Stimulated activated CD8-positive, alpha-beta memory T cell treated with anti-CD3 and anti-CD28 coated beads, Interleukin-7, amount 100 ng/mL, for 48 hours (primary cell): ENCODE results near the gene PDAP1.
"Not testable (repeated sequence)": the region's sequence is repeated elsewhere in the genome, so short reads cannot be mapped to it uniquely, and the experiment has no call there.

Experiments used
- DNase-seq, 2 donors: peaks; one replicate each; pipeline ENCODE4 v3.0.0-alpha.2; 2020; ENCODE audit warnings: low read depth in 1 of 2; ENCODE audit errors: extremely low read depth in 1 of 2

Gene PDAP1, protein sequence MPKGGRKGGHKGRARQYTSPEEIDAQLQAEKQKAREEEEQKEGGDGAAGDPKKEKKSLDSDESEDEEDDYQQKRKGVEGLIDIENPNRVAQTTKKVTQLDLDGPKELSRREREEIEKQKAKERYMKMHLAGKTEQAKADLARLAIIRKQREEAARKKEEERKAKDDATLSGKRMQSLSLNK

DNA sequence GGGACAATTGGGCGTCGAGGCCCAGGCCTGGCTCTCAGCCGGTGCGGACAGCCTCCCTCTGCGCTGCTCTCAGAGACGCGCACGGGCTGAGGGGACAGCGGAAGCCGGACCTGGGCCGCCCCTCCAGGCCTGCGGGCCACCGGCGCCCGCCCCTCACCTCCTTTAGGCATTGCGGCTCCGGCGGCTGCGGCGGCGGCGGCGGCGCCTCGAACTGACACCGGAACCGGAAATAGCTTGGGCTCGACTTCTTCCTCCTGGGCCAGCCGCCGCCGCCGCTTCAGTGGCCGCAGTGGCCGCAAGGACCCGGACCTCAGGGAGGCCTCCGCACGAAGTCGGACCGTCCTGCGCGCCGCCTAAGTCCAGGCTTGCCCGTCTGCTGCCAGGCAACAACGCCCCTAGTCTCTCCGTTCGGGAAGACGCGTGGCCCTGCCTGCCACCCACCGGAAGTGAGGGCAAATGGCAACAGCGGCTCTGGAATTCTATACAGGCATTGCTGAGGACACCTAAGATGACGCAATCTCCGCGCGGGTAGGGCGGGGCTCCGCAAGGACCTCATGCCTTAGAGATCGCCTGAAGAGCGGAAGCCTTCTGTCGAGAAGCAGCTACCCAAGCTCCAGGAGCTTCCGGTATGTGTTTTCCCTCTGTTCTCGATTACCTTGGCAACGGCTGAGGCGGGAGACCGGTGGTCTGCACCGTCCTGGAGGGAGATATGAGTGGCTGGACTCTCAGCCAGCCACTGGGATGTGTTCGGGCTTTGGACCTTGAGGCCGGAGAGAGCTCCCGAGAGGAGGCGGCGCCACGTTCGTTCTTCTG is at the start of gene PDAP1, which contains the start of gene BUD31:
TSS of gene PDAP1 (minus strand) at position 219 of the 813 bp plus-strand sequence. CDS start at position 170, 49 bp downstream.
TSS of gene BUD31 (plus strand) at position 591 of the 813 bp plus-strand sequence. CDS start 2,124 bp downstream, outside the sequence.
- peak; percentile 79 to 80 for DNase-seq

DNA sequence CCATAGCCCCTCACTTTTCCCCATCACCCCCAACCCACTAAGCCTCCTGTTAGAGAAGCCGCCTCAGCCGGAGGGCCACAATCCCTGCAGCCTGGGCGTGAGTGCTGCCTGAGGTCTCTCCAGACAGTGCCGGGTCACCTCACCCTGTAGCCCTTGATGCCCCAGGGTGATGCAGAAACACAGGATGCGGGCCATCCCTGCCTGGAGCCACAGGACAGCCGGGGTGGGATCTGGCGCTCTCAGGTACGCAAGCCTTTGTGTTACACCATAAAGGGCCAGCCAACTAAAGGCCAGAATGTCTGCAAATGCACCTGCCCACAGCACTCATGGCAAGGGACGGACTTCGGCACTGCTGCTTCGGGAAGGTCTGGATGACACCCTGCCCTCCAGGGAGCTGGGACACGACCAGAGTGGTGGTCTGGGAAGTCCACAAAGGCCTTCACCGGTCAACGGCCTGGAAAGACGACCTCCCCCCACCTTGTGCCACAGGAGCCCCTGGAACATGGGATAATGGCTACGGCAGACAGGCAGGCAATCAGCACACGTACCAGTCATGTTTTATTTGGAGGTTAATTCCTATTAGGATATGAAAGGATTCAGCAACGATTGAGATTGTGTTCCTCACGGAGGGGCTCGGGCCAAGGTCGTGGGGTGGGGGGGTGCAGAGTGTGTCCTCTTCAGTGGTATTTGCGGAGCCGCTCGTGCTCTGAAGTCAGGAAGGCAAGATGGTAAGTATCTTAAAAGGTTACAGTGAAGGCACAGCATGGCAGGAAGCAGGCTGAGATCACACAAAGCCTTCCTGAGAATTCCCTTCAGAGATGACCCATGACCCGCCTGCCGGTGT is 49.5 kb upstream of the PDAP1 start:
- DNase-seq = no peak

DNA sequence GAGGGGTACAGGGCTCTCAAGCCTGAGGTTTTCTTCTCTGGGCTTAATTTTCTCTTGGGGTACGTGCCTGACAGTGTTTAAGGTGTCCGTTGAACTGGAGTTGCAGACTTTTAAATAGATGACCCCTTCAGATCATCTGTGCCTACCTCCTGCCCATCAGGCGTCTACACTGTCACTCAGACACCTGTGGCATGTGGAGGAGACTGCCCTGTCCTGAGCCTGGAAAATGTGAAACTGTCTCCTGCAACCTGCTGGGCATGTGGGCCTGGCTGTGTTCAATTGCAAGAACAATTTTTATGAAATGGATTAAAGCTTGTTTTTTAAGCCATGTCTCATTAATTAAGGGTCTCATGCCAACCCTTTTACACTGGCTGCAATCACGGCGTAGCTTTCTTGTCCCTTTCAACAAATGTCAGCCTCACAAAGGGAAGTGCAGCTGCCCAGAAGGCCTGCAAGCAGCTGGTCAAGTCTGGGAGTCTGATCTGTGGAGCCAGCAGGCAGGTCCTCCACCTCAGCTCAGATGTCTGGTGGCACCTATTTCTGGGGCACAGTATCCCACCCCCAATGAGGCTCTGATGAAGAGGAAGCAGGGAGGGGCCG is 48.8 kb upstream of the PDAP1 start:
- no peak for DNase-seq

DNA sequence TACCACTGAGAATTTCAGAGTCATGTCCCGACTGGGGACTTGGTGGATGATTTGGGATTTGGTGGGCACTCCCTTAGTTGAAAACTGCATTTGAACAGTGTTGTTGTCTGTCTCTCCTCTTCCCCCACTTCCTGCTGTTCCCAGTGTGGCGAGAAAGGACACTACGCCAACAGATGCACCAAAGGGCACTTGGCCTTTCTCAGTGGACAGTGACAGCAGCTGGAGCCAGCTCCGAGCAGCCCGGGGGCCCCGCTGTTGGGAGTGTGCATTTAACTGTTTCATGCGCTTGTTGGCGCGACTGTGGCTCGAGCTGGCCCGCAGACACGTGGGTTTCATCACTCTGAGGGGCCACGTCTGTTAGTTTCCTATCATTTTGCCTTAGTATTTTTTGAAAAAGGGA is 47.9 kb upstream of the PDAP1 start:
- no peak for DNase-seq

DNA sequence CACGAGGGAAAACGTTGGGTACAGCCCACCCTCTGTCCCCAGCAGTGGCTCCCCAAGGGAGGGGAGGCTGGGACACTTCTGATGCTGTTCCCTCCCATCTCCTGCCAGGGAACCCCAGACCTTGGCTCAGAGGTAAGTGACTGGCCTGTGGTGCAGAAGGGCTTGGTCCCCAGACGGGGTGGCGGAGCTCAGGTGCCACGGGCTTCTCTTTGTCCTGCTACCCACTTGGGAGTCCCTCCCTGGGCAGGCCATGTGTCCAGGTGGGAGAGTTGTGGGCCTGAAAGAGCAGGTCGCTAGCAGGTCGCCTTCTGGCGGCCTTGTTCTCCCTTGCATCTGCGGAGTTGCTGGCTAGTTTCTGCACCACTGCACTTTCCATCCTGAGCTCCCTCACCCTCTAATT is 47.5 kb upstream of the PDAP1 start:
- no peak for DNase-seq

DNA sequence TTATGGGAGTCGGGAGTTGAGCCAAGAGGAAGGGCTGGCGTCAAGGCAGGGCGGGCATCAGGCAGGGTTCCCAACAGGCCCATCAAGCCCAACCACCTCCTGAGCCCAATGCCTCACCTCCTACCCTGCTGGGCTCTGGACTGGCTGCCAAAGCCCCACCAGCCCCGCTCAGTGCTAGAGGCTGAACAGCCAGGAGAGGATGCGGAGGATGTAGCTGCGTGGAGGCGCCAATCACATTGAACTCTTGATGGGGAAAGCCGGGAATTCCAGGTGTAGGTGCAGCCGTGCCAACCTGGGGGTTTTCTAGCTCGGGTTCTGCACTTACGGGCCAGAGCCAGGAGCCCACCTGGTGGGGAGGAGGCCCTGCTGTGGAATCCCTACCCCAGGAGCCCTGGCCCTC is 44.7 kb upstream of the PDAP1 start:
- DNase-seq = no peak

DNA sequence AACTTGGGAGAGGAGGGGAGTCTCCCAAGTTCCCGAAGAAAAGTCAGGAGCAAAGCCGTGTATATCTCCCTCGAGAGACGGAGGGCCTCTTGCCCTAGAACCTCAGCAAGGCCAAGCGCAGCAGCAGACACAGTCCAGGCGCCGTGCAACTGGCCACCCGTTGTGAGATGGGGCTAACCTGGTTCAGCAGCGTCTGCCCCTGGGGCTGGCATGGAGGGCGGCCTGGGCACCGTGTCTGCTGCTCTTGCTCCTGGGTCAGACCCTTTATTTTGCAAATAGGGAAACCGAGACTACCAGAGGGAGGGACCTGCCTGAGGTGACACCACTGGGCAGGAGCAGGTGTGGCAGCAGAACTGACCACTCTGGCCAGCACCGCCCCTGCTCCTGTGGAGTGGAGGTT is 44.1 kb upstream of the PDAP1 start:
- DNase-seq = no peak

DNA sequence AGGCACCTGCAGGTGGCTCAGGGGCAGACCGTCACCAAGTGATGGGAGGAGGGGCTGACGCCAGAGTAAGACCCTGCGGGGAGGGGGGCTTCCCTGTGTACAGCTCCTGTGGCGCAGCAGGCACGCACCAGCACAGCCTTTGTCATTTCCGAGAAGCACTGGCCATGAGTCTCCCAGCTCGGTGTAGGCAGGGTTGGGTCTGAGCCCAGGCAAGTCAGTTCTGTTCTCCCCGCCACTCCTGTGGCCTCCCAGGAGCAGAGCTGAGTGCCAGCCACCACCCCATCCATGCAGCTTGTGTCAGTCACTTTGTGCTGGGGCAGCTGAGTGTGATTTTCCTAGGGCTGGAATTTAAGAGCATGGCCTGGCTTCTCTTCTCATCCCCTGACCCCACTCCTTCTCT is 43.5 kb upstream of the PDAP1 start:
- no peak for DNase-seq

DNA sequence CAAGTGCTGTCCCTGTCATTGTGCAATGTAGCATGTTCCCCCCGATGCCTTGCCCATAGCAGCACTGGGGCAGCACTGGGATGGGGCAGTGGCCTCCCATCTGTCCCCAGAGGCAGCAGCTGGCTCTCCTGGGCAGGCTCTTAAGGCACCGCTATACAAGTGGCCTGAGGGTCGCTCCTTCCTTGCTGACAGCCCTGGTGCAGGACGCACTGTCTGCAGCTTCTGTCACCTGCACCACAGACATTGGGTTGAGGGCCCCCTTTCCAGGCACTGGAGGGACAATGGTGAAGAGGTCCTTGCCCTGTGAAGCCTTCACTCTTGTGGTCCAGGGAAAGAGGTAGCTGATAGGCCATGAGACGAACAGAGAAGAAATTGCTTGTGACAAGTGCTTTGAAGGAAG is 40.9 kb upstream of the PDAP1 start:
- DNase-seq = no peak

DNA sequence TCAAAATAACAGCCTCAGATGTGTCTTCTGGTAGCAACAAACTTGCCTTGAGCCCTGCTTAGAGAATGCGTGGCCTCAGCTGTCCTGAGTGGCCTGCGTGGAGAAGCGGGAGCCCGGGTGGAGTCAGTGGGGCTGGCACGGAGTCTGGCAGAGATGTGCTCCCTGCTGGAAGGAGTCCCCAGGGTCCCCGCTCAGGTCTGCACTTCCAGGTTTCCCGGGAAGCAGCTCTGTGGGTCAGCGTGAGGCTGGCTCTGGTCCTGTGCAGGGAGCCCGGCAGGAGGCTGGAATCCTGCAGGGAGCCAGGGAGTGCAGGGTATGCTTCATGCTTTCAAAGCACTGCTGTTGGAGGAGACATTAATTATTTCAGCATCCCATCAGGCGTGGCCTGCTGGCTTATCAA is 40.5 kb upstream of the PDAP1 start:
- no peak for DNase-seq

DNA sequence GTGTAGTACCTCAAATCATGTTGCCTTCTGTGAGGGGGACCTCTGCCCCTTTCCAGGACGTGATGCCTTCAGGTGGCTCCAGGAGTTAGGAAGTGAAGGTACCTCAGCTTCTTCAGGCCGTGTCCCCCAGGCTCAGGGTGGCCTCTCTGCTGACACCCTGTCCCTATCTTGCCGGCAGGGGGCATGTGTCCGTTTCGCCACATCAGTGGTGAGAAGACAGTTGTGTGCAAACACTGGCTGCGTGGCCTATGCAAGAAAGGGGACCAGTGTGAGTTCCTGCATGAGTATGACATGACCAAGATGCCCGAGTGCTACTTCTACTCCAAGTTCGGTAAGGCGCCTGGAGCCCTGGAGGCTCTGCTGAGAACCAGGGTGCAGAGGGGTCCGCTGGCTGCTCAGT is 39.5 kb upstream of the PDAP1 start:
- no peak for DNase-seq

DNA sequence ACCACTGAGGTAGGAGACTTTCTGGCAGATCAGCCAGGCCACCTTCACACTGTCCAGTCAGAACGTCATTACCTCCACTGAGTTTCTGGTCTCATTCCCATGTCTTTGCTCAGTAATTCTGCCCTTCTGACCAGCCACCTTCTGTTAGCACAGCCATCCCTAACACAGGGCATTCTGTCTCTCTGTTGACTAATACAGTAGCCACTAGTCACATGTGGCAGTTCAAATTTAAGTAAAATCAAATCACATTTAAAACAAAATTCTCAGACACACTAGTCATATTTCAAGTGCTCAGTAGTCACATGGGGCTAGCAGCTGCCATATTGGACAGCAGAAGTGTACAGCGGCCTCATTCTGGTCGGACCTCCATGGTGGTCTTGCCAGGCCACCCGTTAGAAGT is 37.7 kb upstream of the PDAP1 start:
- no peak for DNase-seq

DNA sequence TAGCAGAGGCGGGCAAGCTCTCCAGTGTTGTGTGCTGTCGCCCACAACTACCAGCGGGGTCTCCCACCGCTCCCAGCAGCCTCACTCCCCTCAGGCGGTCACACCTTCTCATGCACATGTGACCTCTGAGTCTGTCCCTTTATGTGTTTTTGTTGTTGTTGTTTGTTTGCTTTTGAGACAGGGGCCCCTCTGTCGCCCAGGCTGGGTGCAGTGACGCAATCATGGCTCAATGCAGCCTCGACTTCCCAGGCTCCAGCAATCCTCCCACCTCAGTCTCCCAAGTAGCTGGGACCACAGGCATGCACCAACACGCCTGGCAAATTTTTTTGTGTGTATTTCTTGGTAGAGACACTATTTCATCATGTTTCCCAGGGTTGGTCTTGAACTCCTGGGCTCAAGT is 31.8 kb upstream of the PDAP1 start:
- no peak for DNase-seq

DNA sequence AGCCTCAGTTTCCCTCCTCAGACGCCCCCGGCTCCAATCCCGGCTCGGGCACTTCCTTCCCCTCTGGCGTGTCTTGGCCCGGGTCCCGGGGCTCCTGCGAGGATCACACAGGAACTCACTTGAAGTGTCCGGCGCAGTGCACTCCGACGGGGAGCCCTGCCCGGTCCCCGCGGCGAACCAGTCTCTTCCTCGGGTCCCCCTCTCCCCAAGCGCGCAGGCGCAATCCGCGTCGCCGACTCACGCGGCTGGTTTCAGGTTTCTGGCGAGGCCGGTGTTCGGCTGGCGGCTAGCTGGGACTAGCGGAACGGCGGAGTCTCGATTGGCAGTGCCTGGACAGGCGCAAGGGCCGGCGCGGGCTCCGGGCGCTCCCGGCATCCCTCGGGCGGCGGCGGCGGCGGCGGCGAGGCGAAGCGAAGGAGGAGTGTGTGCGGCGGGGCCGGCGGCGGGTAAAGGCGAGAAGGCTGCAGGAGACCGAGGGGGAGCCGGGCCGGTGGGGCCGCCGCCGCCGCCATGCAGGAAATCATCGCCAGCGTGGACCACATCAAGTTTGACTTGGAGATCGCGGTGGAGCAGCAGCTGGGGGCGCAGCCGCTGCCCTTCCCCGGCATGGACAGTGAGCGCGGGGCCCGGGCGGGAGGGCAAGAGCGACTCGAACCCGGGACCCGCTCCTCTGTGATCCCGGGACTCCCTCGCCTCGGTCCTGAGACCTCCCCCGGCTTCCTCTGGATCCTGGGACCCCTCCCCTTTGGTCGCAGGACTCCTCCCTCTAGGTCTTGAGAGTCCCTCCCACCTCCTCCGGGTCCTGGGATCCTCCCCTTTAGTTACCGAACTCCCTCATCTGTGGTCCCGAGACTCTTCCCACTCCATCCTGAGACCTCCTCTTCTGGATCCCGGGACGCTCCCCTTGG is 30.4 kb upstream of the PDAP1 start, which contains the start of the genes CPSF4 and PTCD1:
TSS of gene CPSF4 (plus strand) at position 371 of the 908 bp plus-strand sequence. CDS start at position 511, 140 bp downstream.
TSS of gene PTCD1 (minus strand) at position 226 of the 908 bp plus-strand sequence. CDS start 3,556 bp downstream, outside the sequence.
- DNase-seq = peak; percentile 89 to 94

DNA sequence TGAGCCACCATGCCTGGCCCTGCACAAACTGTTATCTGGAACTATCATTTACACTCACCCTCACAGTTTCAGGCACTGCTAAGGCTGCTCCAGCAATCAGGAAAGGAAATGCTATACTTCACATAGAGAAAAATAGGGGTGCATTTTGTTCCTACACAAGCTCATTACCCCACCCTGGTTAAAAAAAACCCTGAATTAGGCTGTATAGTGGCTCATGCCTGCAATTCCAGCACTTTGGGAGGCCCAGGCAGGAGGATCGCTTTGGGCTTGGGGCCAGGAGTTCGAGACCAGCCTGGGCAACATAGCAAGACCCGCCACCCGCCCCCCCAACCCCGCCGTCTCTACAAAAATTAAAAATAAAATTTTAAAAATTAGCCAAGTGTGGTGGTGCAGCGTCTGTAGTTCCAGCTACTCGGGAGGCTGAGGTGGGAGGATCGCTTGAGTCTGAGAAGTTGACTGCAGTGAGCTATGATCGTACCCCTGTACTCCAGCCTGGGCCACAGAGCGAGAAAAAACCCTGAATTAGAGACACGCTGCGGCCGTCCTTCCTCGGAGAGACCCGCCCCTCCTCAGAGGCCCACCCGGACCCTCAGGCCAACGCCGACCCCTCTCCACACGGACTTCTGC is 29.7 kb upstream of the PDAP1 start:
- no peak for DNase-seq

DNA sequence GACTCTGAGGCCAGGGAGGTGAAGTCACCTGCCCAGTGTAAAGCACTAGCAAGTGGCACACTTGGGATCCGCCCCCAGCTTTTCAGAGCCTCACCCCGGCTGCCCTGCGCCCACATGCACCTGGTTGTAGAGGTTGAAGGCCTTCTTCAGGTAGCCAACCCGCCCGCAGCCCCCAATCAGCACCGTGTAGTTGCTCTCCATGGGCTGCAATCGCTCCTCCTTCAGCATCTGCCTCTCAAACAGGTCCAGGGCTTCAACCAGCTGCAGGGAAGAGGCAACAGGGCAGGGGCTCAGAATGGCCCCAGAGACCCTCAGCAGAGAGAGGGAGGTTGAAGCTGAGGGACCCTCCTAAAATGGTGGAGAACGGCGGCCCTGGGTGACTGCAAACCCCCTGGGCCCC is 24.8 kb upstream of the PDAP1 start:
- DNase-seq = no peak

DNA sequence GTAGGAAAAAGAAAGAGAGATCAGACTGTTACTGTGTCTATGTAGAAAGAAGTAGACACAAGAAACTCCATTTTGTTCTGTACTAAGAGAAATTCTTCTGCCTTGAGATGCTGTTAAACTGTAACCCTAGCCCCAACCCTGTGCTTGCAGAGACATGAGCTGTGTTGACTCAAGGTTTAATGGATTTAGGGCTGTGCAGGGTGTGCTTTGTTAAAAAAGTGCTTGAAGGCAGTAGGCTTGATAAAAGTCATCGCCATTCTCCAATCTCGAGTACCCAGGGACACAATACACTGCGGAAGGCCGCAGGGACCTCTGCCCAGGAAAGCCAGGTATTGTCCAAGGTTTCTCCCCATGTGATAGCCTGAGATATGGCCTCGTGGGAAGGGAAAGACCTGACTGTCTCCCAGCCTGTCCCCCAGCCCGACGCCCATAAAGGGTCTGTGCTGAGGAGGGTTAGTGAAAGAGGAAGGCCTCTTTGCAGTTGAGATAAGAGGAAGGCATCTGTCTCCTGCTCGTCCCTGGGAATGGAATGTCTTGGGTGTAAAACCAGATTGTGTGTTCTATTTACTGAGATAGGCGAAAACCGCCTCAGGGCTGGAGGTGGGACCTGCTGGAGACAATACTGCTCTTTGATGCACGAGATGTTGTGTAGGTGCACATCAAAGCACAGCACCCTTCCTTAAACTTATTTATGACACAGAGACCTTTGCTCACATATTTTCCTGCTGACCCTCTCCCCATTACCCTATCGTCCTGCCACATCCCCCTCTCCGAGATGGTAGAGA is 23.6 kb upstream of the PDAP1 start:
- DNase-seq = not testable (repeated sequence)

DNA sequence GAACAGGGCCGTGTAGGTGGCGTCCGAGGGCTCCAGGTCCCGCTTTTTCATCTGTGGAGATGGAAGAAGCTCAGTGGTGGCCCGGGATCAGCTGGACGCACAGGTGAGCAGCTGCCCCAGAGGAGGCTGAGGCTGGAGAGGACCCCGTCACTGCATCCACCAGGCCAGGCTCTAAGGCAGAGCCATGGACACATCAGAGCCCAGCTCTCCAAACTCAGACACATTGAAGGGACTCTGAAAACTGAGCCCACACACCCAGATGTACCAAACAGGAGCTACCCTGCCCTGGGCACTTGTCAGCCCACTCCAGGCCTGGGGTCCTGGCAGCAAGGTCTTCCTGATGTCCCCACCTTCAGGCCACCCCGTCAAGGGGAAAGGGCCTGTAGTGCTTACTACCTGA is 21.4 kb upstream of the PDAP1 start:
- DNase-seq = no peak
